Adrenal gland (tissue), 12 donors: Measurements from ENCODE around the gene PSMB2. TPM values are rescaled to one million over a fixed set of nuclear protein-coding genes. Genes with fewer than 3 reads are reported as not detected.

Source experiments
- DNase-seq, 7 donors: peaks; one replicate each; pipeline ENCODE4 v3.0.0-alpha.2; 2019 to 2020
- H3K27ac ChIP-seq, 5 donors: fragments of 200-600 bp; sonication (generic) in 4 of 5; 1 replicate in 3 of 5; 2 replicates in 2 of 5; pipeline versions ENCODE4 v1.5.1 to v1.8.0; 2016 to 2020; ENCODE audit warnings: mild to moderate bottlenecking in 1 of 5
- H3K27me3 ChIP-seq: fragments of 200-600 bp; 2 replicates; pipeline ENCODE4 v1.8.0; 2021
- H3K36me3 ChIP-seq, 2 donors: fragments of 200-600 bp; replicated peaks in 1 of 2; 1 replicate in 1 of 2; 2 replicates in 1 of 2; pipeline versions ENCODE4 v1.5.1 to v1.8.0; 2018 to 2022
- H3K4me1 ChIP-seq, 2 donors: fragments of 200-600 bp; replicated peaks in 1 of 2; 1 replicate in 1 of 2; 2 replicates in 1 of 2; pipeline versions ENCODE4 v1.5.1 to v1.8.0; 2018 to 2021
- H3K4me3 ChIP-seq, 4 donors: fragments of 200-600 bp; sonication (generic) in 3 of 4; one replicate each; pipeline ENCODE4 v1.5.1; 2016 to 2018
- H3K9me3 ChIP-seq, 3 donors: fragments of 200-600 bp; sonication (generic) in 1 of 3; replicated peaks in 1 of 3; 1 replicate in 2 of 3; 2 replicates in 1 of 3; pipeline versions ENCODE4 v1.5.1 to v1.8.0; 2016 to 2021
- POLR2A ChIP-seq, 2 donors: fragments of 450-650 bp; IDR thresholded peaks; one replicate each; pipeline ENCODE4 v1.6.1; 2017; ENCODE audit warnings: antibody characterized with exemption in 2 of 2, mild to moderate bottlenecking in 2 of 2, moderate library complexity in 1 of 2
- WGBS, 4 donors: extraction: QIAGEN DNeasy Blood & Tissue Kit in 2 of 4; methylation state at CpG; one replicate each; pipeline versions ENCODE4 v1.1.5 to v1.1.7; 2013 to 2017; 5-methylcytosine and 5-hydroxymethylcytosine counted together
- intact Hi-C, 2 donors: fragments of 100-400 bp; cut with DNase I; formaldehyde crosslinking; loops; one replicate each; pipeline versions ENCODE4 v1.14.1 to v1.15.0; 2022 to 2023
- polyA plus RNA-seq, 3 donors: library from polyadenylated mRNA; stranded (reverse); fragments of 200-250 nt in 2 of 3; fragments of 350-450 nt in 1 of 3; fragmentation: Illumina TruSeq in 1 of 3; extraction: RNeasy Lipid Tissue Mini Kit (QIAGEN cat#74804) in 1 of 3; gene quantifications; one replicate each; pipeline ENCODE4 v1.2.3, GENCODE V29; 2013 to 2014
- total RNA-seq, 9 donors: library from RNA; depleted of rRNA in 4 of 9; stranded (reverse); fragments of >200 nt in 4 of 9; fragments of 120-200 nt in 1 of 9; fragmentation: NEBNext Ultra II Directional in 1 of 9; extraction: Animal tissue kit (Norgen Biotek cat#: 25700) in 1 of 9; gene quantifications; one replicate each; pipeline versions ENCODE4 v1.1.0 to v1.2.4, GENCODE V29; 2013 to 2023
- TF ChIP-seq, protein P1 (sequence below), 6 experiments: fragments of 450-650 bp in 4 of 6; fragments of 200-600 bp in 2 of 6; sonication (generic) in 1 of 6; IDR thresholded peaks; 1 replicate in 5 of 6; 2 replicates in 1 of 6; pipeline versions ENCODE4 v1.5.1 to v1.8.0; 2016 to 2021; ENCODE audit warnings: antibody characterized with exemption in 6 of 6, mild to moderate bottlenecking in 2 of 6, moderate library complexity in 1 of 6
- donor health status: healthy with polysubstance abuse.
- donor health status: Bipolar disorder and iron deficiency.
- donor health status: DM: yes; HTN: yes; CAD: no.
- donor health status: DM: no; HTN: no; CAD: no.
- donor health status: DM: no; HTN: no; CAD: no.
- donor health status: DM: yes; HTN: yes; CAD: no.

The PSMB2 gene
- total and polyA plus RNA-seq, 12 donors, result 23.5 to 120 (median 51.0) TPM

DNA sequence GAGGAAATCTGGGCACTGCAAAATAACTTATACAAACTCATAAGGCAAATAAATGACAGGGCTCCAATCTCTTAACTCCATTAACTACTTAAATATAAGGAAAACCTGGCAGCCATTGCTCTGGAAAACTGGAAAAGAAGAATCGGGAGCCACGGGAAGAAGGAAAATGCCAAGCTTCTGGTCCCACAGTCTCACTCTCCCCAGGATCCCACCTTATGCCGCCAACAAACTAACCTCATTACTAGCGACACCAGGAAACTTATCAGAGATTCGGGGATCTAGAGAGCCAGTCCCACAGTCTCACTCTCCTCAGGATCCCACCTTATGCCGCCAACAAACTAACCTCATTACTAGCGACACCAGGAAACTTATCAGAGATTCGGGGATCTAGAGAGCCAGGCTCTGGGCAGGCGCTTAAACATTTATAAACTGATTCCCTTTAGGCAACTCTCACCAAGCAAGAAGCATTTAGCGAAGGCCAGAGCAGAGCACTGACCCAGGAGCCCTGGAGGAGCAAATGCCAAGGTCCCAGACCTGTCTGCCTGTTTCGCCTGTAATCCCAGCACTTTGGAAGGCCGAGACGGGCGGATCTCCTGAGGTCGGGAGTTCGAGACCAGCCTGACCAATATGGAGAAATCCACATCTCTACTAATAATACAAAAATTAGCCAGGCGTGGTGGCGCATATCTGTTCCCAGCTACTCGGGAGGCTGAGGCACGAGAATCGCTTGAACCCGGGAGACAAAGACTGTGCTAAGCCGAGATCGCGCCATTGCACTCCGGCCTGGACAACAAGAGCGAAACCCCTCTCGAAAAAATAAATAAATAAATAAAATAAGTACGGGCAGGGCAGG is 720 bp downstream of the PSMB2 start:
- H3K4me1 ChIP-seq, result peaks cover 15 to 42% of the 10 kb centered on the region in 2 donors
- intact Hi-C loops, result no loop called here
- peak in 1 of 7 donors; percentile 20 for DNase-seq
- 17 to 25% (median 20%) methylated on average over 24 to 29 of the region's 29 CpGs for WGBS, 4 donors
- peaks cover 0 to 7% of the 10 kb centered on the region in 2 donors for H3K36me3 ChIP-seq
- no peaks in the 10 kb centered on the region for H3K27me3 ChIP-seq
- peak overlapping the region; percentile 50 to 96 (median 92) for H3K27ac ChIP-seq
- TF ChIP-seq POLR2A (IDR thresholded peaks at IDR 0.05), result no peak
- peak overlapping the region in 2 of 4 donors; percentile 73 to 94 for H3K4me3 ChIP-seq
- H3K9me3 ChIP-seq, result no peaks in the 10 kb centered on the region

DNA sequence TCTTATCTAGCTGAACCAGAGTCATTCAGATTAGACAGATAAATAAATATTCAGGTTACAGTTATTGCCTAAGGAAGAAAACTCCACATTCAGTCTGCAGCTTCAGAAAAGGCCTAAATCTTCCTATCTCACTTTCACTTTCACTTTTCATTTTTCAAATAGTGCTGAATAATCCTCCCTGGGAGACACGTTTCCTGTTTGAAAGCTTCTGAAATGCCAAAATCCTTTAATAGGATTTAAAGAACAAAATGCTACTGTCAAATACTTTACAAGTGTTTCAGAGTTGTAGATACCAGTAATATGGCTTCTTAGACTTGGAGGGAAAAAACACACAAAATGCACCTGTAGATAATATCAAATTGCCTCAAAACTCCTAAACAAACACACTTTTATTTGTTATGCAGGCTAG is 3.9 kb downstream of the PSMB2 start:
- H3K27ac ChIP-seq, result peak overlapping the region in 4 of 5 donors; percentile 57 to 79 (median 65)
- no peak for DNase-seq
- intact Hi-C loops, result no loop called here

DNA sequence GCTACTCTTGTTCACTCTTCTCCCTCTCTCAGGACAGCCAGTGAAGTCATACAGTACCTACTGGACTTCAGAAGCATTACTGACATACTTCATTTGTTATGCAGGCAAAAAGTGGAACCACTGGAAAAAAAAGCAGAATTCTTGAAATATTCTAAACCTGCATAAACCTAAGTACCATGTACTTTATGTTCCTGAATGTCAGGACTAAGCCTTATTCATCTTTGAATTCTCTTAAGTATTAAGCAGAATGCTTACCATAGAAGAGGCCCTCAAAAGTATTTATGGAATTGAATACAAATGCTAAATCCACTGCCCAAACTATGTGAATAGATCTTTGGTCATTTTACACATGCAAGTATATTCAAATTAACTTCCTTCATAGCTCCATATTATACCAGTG is 7.8 kb downstream of the PSMB2 start:
- intact Hi-C loops, result no loop called here
- DNase-seq, result no peak
- Histone ChIP-seq H3K27me3 (no peaks in the 10 kb centered on the region), H3K27ac (no peak overlapping the region), H3K4me3 (no peak overlapping the region), H3K4me1 (peaks cover 15 to 22% of the 10 kb centered on the region in 2 donors), H3K36me3 (peaks cover 0 to 75% of the 10 kb centered on the region in 2 donors), H3K9me3 (no peaks in the 10 kb centered on the region)
- TF ChIP-seq, protein P1, sequence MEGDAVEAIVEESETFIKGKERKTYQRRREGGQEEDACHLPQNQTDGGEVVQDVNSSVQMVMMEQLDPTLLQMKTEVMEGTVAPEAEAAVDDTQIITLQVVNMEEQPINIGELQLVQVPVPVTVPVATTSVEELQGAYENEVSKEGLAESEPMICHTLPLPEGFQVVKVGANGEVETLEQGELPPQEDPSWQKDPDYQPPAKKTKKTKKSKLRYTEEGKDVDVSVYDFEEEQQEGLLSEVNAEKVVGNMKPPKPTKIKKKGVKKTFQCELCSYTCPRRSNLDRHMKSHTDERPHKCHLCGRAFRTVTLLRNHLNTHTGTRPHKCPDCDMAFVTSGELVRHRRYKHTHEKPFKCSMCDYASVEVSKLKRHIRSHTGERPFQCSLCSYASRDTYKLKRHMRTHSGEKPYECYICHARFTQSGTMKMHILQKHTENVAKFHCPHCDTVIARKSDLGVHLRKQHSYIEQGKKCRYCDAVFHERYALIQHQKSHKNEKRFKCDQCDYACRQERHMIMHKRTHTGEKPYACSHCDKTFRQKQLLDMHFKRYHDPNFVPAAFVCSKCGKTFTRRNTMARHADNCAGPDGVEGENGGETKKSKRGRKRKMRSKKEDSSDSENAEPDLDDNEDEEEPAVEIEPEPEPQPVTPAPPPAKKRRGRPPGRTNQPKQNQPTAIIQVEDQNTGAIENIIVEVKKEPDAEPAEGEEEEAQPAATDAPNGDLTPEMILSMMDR (IDR thresholded peaks at IDR 0.05), result no peak
- no peak for TF ChIP-seq POLR2A (IDR thresholded peaks at IDR 0.05)

More for the DNA sequence above, 3.9 kb downstream of the PSMB2 start:
- H3K4me1 ChIP-seq, result peaks cover 15 to 42% of the 10 kb centered on the region in 2 donors
- TF ChIP-seq POLR2A (IDR thresholded peaks at IDR 0.05), result no peak
- TF ChIP-seq, protein P1 (IDR thresholded peaks at IDR 0.05), result no peak
- peak overlapping the region in 1 of 4 donors; percentile 37 for H3K4me3 ChIP-seq
- peaks cover 0 to 39% of the 10 kb centered on the region in 2 donors for H3K36me3 ChIP-seq
- H3K27me3 ChIP-seq, result no peaks in the 10 kb centered on the region
- no peaks in the 10 kb centered on the region for H3K9me3 ChIP-seq
- 0% methylated on average over 1 of the region's 1 CpG for WGBS, 4 donors

GRCh38 chr1:35631396-35631795 is 9.9 kb downstream of the PSMB2 start:
- intact Hi-C loops, result no loop called here
- H3K9me3 ChIP-seq, result no peaks in the 10 kb centered on the region
- peaks cover 0 to under 1% of the 10 kb centered on the region in 2 donors for H3K4me1 ChIP-seq
- WGBS, 4 donors, result 86 to 93% (median 87%) methylated on average over 3 of the region's 3 CpGs
- DNase-seq, result no peak
- H3K27me3 ChIP-seq, result no peaks in the 10 kb centered on the region
- no peak for TF ChIP-seq POLR2A (IDR thresholded peaks at IDR 0.05)
- H3K4me3 ChIP-seq, result no peak overlapping the region
- H3K36me3 ChIP-seq, result peaks cover 0 to 86% of the 10 kb centered on the region in 2 donors
- no peak overlapping the region for H3K27ac ChIP-seq

- intact Hi-C loops, result no loop called here
- no peak for TF ChIP-seq POLR2A (IDR thresholded peaks at IDR 0.05)
- TF ChIP-seq, protein P1 (IDR thresholded peaks at IDR 0.05), result no peak
- Histone ChIP-seq H3K4me3 (no peak overlapping the region), H3K36me3 (peaks cover 0 to 69% of the 10 kb centered on the region in 2 donors), H3K9me3 (no peaks in the 10 kb centered on the region), H3K4me1 (no peaks in the 10 kb centered on the region), H3K27ac (no peak overlapping the region), H3K27me3 (no peaks in the 10 kb centered on the region)
- no peak for DNase-seq
- 61 to 71% (median 69%) methylated on average over 2 of the region's 2 CpGs for WGBS, 4 donors
These were observed 12.3 kb downstream of the PSMB2 start for GRCh38 chr1:35629051-35629450.
